Spleen (tissue), 11 donors: Measurements from ENCODE around the gene ZMYM1. TPM values are rescaled to one million over a fixed set of nuclear protein-coding genes. Genes with fewer than 3 reads are reported as not detected.

Experiments used
- DNase-seq: peaks from one replicate; pipeline ENCODE4 v3.0.0-alpha.2; 2020
- H3K27ac ChIP-seq, 8 donors: fragments of 200-600 bp; sonication (generic) in 7 of 8; 1 replicate in 4 of 8; 2 replicates in 4 of 8; pipeline versions ENCODE4 v1.5.0 to v1.8.0; 2016 to 2021; ENCODE audit warnings: inconsistent platforms in 4 of 8, mild to moderate bottlenecking in 4 of 8, moderate library complexity in 1 of 8
- H3K27me3 ChIP-seq, 7 donors: fragments of 200-600 bp; sonication (generic) in 6 of 7; replicated peaks in 1 of 7; 1 replicate in 4 of 7; 2 replicates in 3 of 7; pipeline versions ENCODE4 v1.5.0 to v1.8.0; 2016 to 2021; ENCODE audit warnings: inconsistent platforms in 3 of 7, mild to moderate bottlenecking in 1 of 7
- H3K36me3 ChIP-seq, 6 donors: fragments of 200-600 bp; sonication (generic) in 5 of 6; 1 replicate in 4 of 6; 2 replicates in 2 of 6; pipeline versions ENCODE4 v1.5.0 to v1.8.0; 2016 to 2021; ENCODE audit warnings: inconsistent platforms in 2 of 6
- H3K4me1 ChIP-seq, 6 donors: fragments of 200-600 bp; sonication (generic) in 5 of 6; 1 replicate in 3 of 6; 2 replicates in 3 of 6; pipeline versions ENCODE4 v1.5.0 to v1.8.0; 2016 to 2021; ENCODE audit warnings: inconsistent platforms in 3 of 6
- H3K4me3 ChIP-seq, 8 donors: fragments of 200-600 bp; sonication (generic) in 7 of 8; 1 replicate in 4 of 8; 2 replicates in 4 of 8; pipeline versions ENCODE4 v1.5.0 to v1.8.0; 2016 to 2021; ENCODE audit warnings: inconsistent platforms in 4 of 8, mild to moderate bottlenecking in 4 of 8, moderate library complexity in 2 of 8
- H3K9me3 ChIP-seq, 8 donors: fragments of 200-600 bp; sonication (generic) in 7 of 8; 1 replicate in 4 of 8; 2 replicates in 4 of 8; pipeline versions ENCODE4 v1.5.0 to v1.8.0; 2016 to 2021; ENCODE audit warnings: inconsistent platforms in 4 of 8
- CTCF ChIP-seq, 11 experiments: fragments of 200-600 bp in 7 of 11; fragments of 450-650 bp in 4 of 11; sonication (generic) in 4 of 11; IDR thresholded peaks in 8 of 11; conservative IDR thresholded peaks in 3 of 11; 1 replicate in 7 of 11; 2 replicates in 4 of 11; pipeline versions ENCODE4 v1.4.0 to v1.8.0; 2016 to 2021; ENCODE audit warnings: antibody characterized with exemption in 11 of 11, inconsistent platforms in 4 of 11, mild to moderate bottlenecking in 1 of 11
- POLR2A ChIP-seq, 3 donors: fragments of 450-650 bp; IDR thresholded peaks; one replicate each; pipeline ENCODE4 v1.5.1; 2017; ENCODE audit warnings: antibody characterized with exemption in 3 of 3, mild to moderate bottlenecking in 1 of 3
- POLR2AphosphoS5 ChIP-seq, 3 donors: sonication (generic); formaldehyde crosslinking; IDR thresholded peaks; one replicate each; pipeline ENCODE4 v1.5.1; 2017; ENCODE audit warnings: antibody characterized with exemption in 3 of 3
- WGBS, 5 donors: extraction: QIAGEN DNeasy Blood & Tissue Kit in 3 of 5; methylation state at CpG; one replicate each; pipeline versions ENCODE4 v1.1.5 to v1.1.7; 2013 to 2018; 5-methylcytosine and 5-hydroxymethylcytosine counted together
- intact Hi-C: fragments of 100-400 bp; cut with DNase I; formaldehyde crosslinking; loops from one replicate; pipeline ENCODE4 v1.15.0; 2023; ENCODE audit warnings: low total_unique reads
- polyA plus RNA-seq, 3 donors: library from polyadenylated mRNA; stranded (reverse); fragments of 200-250 nt; gene quantifications; one replicate each; pipeline ENCODE4 v1.2.1, GENCODE V29; 2013
- total RNA-seq, 7 donors: library from RNA; depleted of rRNA in 3 of 7; stranded (reverse); fragments of >200 nt in 3 of 7; fragmentation: NEBNext Ultra II Directional in 4 of 7; extraction: Animal tissue kit (Norgen Biotek cat#: 25700) in 4 of 7; gene quantifications; one replicate each; pipeline versions ENCODE4 v1.1.0 to v1.2.1, GENCODE V29; 2016 to 2021
- donor health status: healthy with polysubstance abuse.
- donor health status: DM: no; HTN: no; CAD: no; lungs with moderate emphysema.
- donor health status: DM: no; HTN: no; CAD: no.
- donor health status: Bipolar disorder and iron deficiency.
- donor health status: healthy.
- donor health status: DM: no; HTN: no; CAD: no.
- donor health status: DM: yes; HTN: yes; CAD: no.

ZMYM1 gene
- total and polyA plus RNA-seq, 10 donors: 3.0 to 21.7 (median 17.4) TPM

DNA sequence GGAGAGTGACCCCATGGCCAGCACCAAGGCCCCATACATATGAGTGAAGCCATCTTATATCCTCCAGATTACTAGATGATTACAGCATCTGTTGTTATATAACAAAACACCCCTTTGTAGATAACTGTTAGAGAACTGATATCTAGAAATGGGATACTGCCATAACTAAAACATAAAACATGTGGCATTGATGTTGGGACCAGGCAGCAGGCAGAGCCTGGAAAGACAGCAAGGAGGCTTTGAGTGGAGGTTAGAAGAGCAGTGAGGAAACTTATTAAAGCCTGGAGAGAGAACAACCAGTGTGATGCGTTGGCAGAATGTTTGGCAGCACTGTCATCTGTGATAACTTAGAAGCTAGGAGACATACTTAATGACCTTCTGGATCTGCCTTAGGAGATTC is 42.0 kb upstream of the ZMYM1 start:
- intact Hi-C loops: no loop called here
- 90 to 93% (median 91%) methylated on average over 1 of the region's 1 CpG for WGBS, 5 donors
- Histone ChIP-seq H3K27ac (no peak overlapping the region), H3K9me3 (peaks cover 0 to 21% (median 17%) of the 10 kb centered on the region in 8 donors), H3K27me3 (no peaks in the 10 kb centered on the region), H3K4me3 (no peak overlapping the region), H3K36me3 (no peaks in the 10 kb centered on the region), H3K4me1 (peaks cover 0 to 2% (median 0%) of the 10 kb centered on the region in 6 donors)
- DNase-seq: no peak
- TF ChIP-seq POLR2AphosphoS5 (IDR thresholded peaks at IDR 0.05): no peak

DNA sequence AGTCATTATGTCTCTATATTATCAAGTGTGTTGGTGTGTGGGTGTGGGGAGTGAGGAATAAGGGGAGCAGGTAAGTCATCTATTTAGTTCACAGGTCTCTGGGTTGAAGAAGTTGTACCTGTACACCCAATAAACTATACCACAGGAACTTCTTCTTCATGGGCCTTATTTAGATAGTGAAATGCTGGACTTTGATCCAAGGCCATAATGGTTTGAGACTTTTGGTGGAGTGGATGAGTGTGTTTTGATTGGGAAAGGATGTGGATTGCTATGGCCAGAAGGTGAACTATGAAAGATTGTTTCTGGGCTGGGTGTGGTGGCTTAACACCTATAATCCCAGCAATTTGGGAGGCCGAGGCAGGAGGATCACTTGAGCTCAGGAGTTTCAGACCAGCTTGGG is 40.5 kb upstream of the ZMYM1 start:
- Histone ChIP-seq H3K36me3 (no peaks in the 10 kb centered on the region), H3K27ac (no peak overlapping the region), H3K9me3 (peaks cover 0 to 7% (median 3%) of the 10 kb centered on the region in 8 donors), H3K4me1 (no peaks in the 10 kb centered on the region), H3K4me3 (no peak overlapping the region), H3K27me3 (no peaks in the 10 kb centered on the region)
- TF ChIP-seq POLR2AphosphoS5 (IDR thresholded peaks at IDR 0.05) (no peak), POLR2A (IDR thresholded peaks at IDR 0.05) (no peak), CTCF (IDR thresholded peaks at IDR 0.05 in 8 of 11, conservative IDR thresholded peaks at IDR 0.05 in 3 of 11) (no peak)
- 83 to 100% (median 89%) methylated on average over 1 of the region's 1 CpG for WGBS, 5 donors
- intact Hi-C loops: no loop called here
- no peak for DNase-seq

DNA sequence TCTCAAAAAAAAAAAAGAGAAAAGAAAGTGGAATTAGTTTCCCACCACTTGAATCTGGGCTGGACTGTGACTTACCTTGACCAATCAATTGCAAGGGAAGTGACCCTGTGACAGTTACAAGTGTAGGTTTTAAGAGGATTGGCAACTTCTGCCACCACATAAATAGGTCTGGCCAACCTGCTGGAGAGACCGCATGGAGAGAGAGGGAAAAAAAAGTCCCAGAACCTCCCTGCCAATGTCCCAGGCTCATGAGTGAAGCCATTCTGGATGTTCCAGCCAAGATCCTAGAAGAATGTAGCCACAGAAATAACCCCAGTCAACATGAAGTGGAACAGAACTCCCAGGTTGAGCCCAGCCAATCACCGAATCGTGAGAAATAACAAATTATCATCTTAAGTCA is 35.7 kb upstream of the ZMYM1 start:
- H3K27ac ChIP-seq: no peak overlapping the region
- DNase-seq: no peak
- 66 to 87% (median 77%) methylated on average over 3 of the region's 3 CpGs for WGBS, 5 donors
- H3K4me3 ChIP-seq: no peak overlapping the region
- no peaks in the 10 kb centered on the region for H3K27me3 ChIP-seq
- TF ChIP-seq CTCF (IDR thresholded peaks at IDR 0.05 in 8 of 11, conservative IDR thresholded peaks at IDR 0.05 in 3 of 11) (no peak), POLR2A (IDR thresholded peaks at IDR 0.05) (no peak), POLR2AphosphoS5 (IDR thresholded peaks at IDR 0.05) (no peak)
- H3K4me1 ChIP-seq: peaks cover 0 to 4% (median 0%) of the 10 kb centered on the region in 6 donors
- H3K36me3 ChIP-seq: no peaks in the 10 kb centered on the region
- H3K9me3 ChIP-seq: no peaks in the 10 kb centered on the region
- intact Hi-C loops: no loop called here

DNA sequence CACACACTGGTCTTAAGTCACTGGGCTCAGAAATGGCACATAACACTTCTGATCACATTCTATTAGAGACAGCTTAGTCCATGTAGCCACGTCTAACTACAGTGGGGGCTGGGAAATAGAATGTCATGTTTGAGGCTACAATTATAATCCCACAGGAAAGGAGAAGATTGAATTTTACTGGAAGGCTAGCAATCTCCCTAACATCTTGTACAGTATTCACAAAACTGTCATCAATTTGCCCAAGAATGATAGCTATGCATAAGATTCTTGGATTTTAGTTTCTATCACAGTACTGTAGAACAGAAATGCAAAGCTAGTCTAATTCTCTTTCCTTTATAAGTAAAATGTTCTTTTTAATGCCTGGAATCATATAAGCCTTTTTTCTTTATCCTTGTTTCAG is 34.8 kb upstream of the ZMYM1 start:
- Histone ChIP-seq H3K36me3 (no peaks in the 10 kb centered on the region), H3K4me3 (no peak overlapping the region), H3K27ac (no peak overlapping the region), H3K9me3 (no peaks in the 10 kb centered on the region), H3K27me3 (no peaks in the 10 kb centered on the region), H3K4me1 (peaks cover 0 to 4% (median 0%) of the 10 kb centered on the region in 6 donors)
- TF ChIP-seq POLR2A (IDR thresholded peaks at IDR 0.05) (no peak), CTCF (IDR thresholded peaks at IDR 0.05 in 8 of 11, conservative IDR thresholded peaks at IDR 0.05 in 3 of 11) (no peak), POLR2AphosphoS5 (IDR thresholded peaks at IDR 0.05) (no peak)
- WGBS, 5 donors: 42 to 81% (median 50%) methylated on average over 1 of the region's 1 CpG
- intact Hi-C loops: no loop called here
- DNase-seq: no peak

GRCh38 chr1:35046730-35047129 is 32.5 kb upstream of the ZMYM1 start:
- DNase-seq: no peak
- Histone ChIP-seq H3K27ac (no peak overlapping the region), H3K36me3 (no peaks in the 10 kb centered on the region), H3K4me1 (peaks cover 0 to 4% (median 0%) of the 10 kb centered on the region in 6 donors), H3K9me3 (no peaks in the 10 kb centered on the region), H3K4me3 (no peak overlapping the region), H3K27me3 (no peaks in the 10 kb centered on the region)
- 81 to 92% (median 84%) methylated on average over 5 of the region's 5 CpGs for WGBS, 5 donors
- no peak for TF ChIP-seq POLR2AphosphoS5 (IDR thresholded peaks at IDR 0.05)
- TF ChIP-seq POLR2A (IDR thresholded peaks at IDR 0.05): no peak
- no peak for TF ChIP-seq CTCF (IDR thresholded peaks at IDR 0.05 in 8 of 11, conservative IDR thresholded peaks at IDR 0.05 in 3 of 11)
- intact Hi-C loops: no loop called here
